ENCODE measurements around the gene CENPP.

The CENPP gene

GRCh38 chr9:92325269-92325990 is at the start of gene CENPP, which contains the start of gene NOL8:
TSS of gene CENPP (plus strand) at chr9:92325953.
TSS of gene NOL8 (minus strand) at chr9:92325350. CDS start at chr9:92324161, 1,189 bp downstream.
- peak within 1 kb of the TSS; percentile 90 for H3K4me3 ChIP-seq (ENCODE audit: low read depth, low read length)
- DNase-seq (ENCODE audit: low read depth), result peak; percentile 90
- TF ChIP-seq MYC (IDR thresholded peaks at IDR 0.05; ENCODE audit: low read depth, low read length) (peak; percentile 98), MAX (IDR thresholded peaks at IDR 0.05; ENCODE audit: low read depth, low read length) (peak; percentile 92), POLR2A (IDR thresholded peaks at IDR 0.05; ENCODE audit: extremely low read depth, insufficient read length) (peak; percentile 76), CTCF (IDR thresholded peaks at IDR 0.05; ENCODE audit: low read depth, low read length) (no peak)

GRCh38 chr9:92276331-92277032 is 49.3 kb upstream of the CENPP start:
- TF ChIP-seq POLR2A (IDR thresholded peaks at IDR 0.05; ENCODE audit: extremely low read depth, insufficient read length) (no peak), MYC (IDR thresholded peaks at IDR 0.05; ENCODE audit: low read depth, low read length) (no peak), CTCF (IDR thresholded peaks at IDR 0.05; ENCODE audit: low read depth, low read length) (no peak), MAX (IDR thresholded peaks at IDR 0.05; ENCODE audit: low read depth, low read length) (no peak)
- no peak overlapping the region for H3K4me3 ChIP-seq (ENCODE audit: low read depth, low read length)
- peak; percentile 28 for DNase-seq (ENCODE audit: low read depth)

GRCh38 chr9:92278110-92278509 is 47.6 kb upstream of the CENPP start:
- no peak for TF ChIP-seq CTCF (IDR thresholded peaks at IDR 0.05; ENCODE audit: low read depth, low read length)
- no peak overlapping the region for H3K4me3 ChIP-seq (ENCODE audit: low read depth, low read length)
- no peak for DNase-seq (ENCODE audit: low read depth)

GRCh38 chr9:92279302-92279701 is 46.5 kb upstream of the CENPP start:
- TF ChIP-seq CTCF (IDR thresholded peaks at IDR 0.05; ENCODE audit: low read depth, low read length), result no peak
- TF ChIP-seq MYC (IDR thresholded peaks at IDR 0.05; ENCODE audit: low read depth, low read length), result no peak
- TF ChIP-seq MAX (IDR thresholded peaks at IDR 0.05; ENCODE audit: low read depth, low read length), result no peak
- TF ChIP-seq POLR2A (IDR thresholded peaks at IDR 0.05; ENCODE audit: extremely low read depth, insufficient read length), result no peak
- DNase-seq (ENCODE audit: low read depth), result no peak
- no peak overlapping the region for H3K4me3 ChIP-seq (ENCODE audit: low read depth, low read length)

GRCh38 chr9:92289708-92290390 is 35.9 kb upstream of the CENPP start:
- H3K4me3 ChIP-seq (ENCODE audit: low read depth, low read length), result no peak overlapping the region
- TF ChIP-seq CTCF (IDR thresholded peaks at IDR 0.05; ENCODE audit: low read depth, low read length) (no peak), POLR2A (IDR thresholded peaks at IDR 0.05; ENCODE audit: extremely low read depth, insufficient read length) (no peak), MYC (IDR thresholded peaks at IDR 0.05; ENCODE audit: low read depth, low read length) (no peak), MAX (IDR thresholded peaks at IDR 0.05; ENCODE audit: low read depth, low read length) (no peak)
- no peak for DNase-seq (ENCODE audit: low read depth)

All from NB4 (cell line).